Keratinocyte (primary cell): ENCODE data around the gene ASB13. TPM values are rescaled to one million over a fixed set of nuclear protein-coding genes. Genes with fewer than 3 reads are reported as not detected.
A peak's percentile ranks its signal among the peaks of the same experiment; 100 is the strongest.

Source experiments
- DNase-seq: peaks from one replicate; pipeline ENCODE4 v3.0.0-alpha.2; 2011; ENCODE audit warnings: low read depth, missing footprints, low spot score
- FAIRE-seq: peaks from 2 replicates; lab custom pipeline; 2011; peaks lifted over from hg19 to GRCh38; lab: Jason Lieb, UNC
- H2AFZ ChIP-seq: 2 replicates; pipeline ENCODE4 v1.6.0; 2012; ENCODE audit warnings: low read length, control low read depth, inconsistent platforms; ENCODE audit not compliant: control insufficient read depth
- H3K27ac ChIP-seq: 2 replicates; pipeline ENCODE4 v1.5.1; 2011; ENCODE audit warnings: low read length; ENCODE audit not compliant: control insufficient read depth, insufficient read depth
- H3K27me3 ChIP-seq: 3 replicates; pipeline ENCODE4 v1.6.0; 2011; ENCODE audit warnings: low read length; ENCODE audit not compliant: control insufficient read depth, insufficient read depth; ENCODE audit errors: extremely low read depth
- H3K36me3 ChIP-seq, 2 experiments: 2 replicates in 1 of 2; 3 replicates in 1 of 2; pipeline ENCODE4 v1.5.1; 2011; ENCODE audit warnings: low read length in 2 of 2, mild to moderate bottlenecking in 1 of 2; ENCODE audit not compliant: control insufficient read depth in 2 of 2, insufficient read depth in 2 of 2; ENCODE audit errors: extremely low read depth in 1 of 2
- H3K4me1 ChIP-seq: 3 replicates; pipeline ENCODE4 v1.5.1; 2011; ENCODE audit warnings: low read length; ENCODE audit not compliant: control insufficient read depth, insufficient read depth; ENCODE audit errors: extremely low read depth
- H3K4me2 ChIP-seq: 3 replicates; pipeline ENCODE4 v1.6.0; 2011; ENCODE audit warnings: low read depth, low read length; ENCODE audit not compliant: control insufficient read depth, insufficient read depth; ENCODE audit errors: extremely low read depth
- H3K4me3 ChIP-seq, 3 experiments: fragments of 200-600 bp in 1 of 3; sonication (generic) in 1 of 3; 2 replicates in 2 of 3; 3 replicates in 1 of 3; pipeline ENCODE4 v1.5.1; 2011 to 2016; ENCODE audit warnings: low read length in 3 of 3, mild to moderate bottlenecking in 3 of 3, control low read depth in 2 of 3, inconsistent platforms in 1 of 3, low read depth in 1 of 3, mixed read lengths in 1 of 3, mixed run types in 1 of 3, moderate library complexity in 1 of 3; ENCODE audit not compliant: control insufficient read depth in 2 of 3, insufficient read depth in 2 of 3; ENCODE audit errors: extremely low read depth in 1 of 3
- H3K79me2 ChIP-seq: 2 replicates; pipeline ENCODE4 v1.6.0; 2012; ENCODE audit warnings: low read length; ENCODE audit not compliant: control insufficient read depth, insufficient read depth
- H3K9ac ChIP-seq: 3 replicates; pipeline ENCODE4 v1.6.0; 2011; ENCODE audit warnings: low read length; ENCODE audit not compliant: control insufficient read depth, insufficient read depth; ENCODE audit errors: extremely low read depth
- H3K9me1 ChIP-seq: 3 replicates; pipeline ENCODE4 v1.6.0; 2011; ENCODE audit warnings: low read length; ENCODE audit not compliant: control insufficient read depth, insufficient read depth; ENCODE audit errors: extremely low read depth
- H3K9me3 ChIP-seq: 2 replicates; pipeline ENCODE4 v1.5.1; 2012; ENCODE audit warnings: low read depth, low read length; ENCODE audit not compliant: control insufficient read depth
- H4K20me1 ChIP-seq: 3 replicates; pipeline ENCODE4 v1.6.0; 2011; ENCODE audit warnings: low read length; ENCODE audit not compliant: control insufficient read depth, insufficient read depth; ENCODE audit errors: extremely low read depth
- EZH2 ChIP-seq: IDR thresholded peaks from one replicate; pipeline ENCODE4 v1.6.1; 2012; ENCODE audit warnings: inconsistent platforms, mild to moderate bottlenecking, low read length, moderate library complexity
- dilution Hi-C: fragments of 300-500 bp; cut with MboI; formaldehyde crosslinking; loops from one replicate; pipeline ENCODE4 v1.7.0; 2020; ENCODE audit warnings: low sequenced_read_pairs; ENCODE audit not compliant: extremely low pct_ligation_motif_present
- polyA plus RNA-seq, 5 experiments: library from polyadenylated mRNA; depleted of rRNA in 3 of 5; stranded (reverse) in 3 of 5; stranded (forward) in 1 of 5; unstranded in 1 of 5; fragments of >200 nt; gene quantifications; 1 replicate in 1 of 5; 2 replicates in 3 of 5; 3 replicates in 1 of 5; pipeline versions ENCODE4 v1.2.1 to v1.2.3, GENCODE V29; 2011 to 2012; ENCODE audit warnings: missing spikeins in 2 of 5, low read depth in 1 of 5, low replicate concordance in 1 of 5
- TF ChIP-seq, protein P1 (sequence below), 3 experiments: IDR thresholded peaks in 1 of 3; conservative IDR thresholded peaks in 1 of 3; optimal IDR thresholded peaks in 1 of 3; 2 replicates in 2 of 3; 3 replicates in 1 of 3; pipeline versions ENCODE3 to v1.5.1; 2011; ENCODE audit warnings: low read length in 3 of 3, mild to moderate bottlenecking in 3 of 3, moderate library complexity in 2 of 3, control low read depth in 1 of 3, inconsistent platforms in 1 of 3; ENCODE audit not compliant: insufficient read depth in 2 of 3; ENCODE audit errors: extremely low read depth in 1 of 3

ASB13 gene
- polyA plus RNA-seq, 1 donor (not counting 4 experiments of a cell fraction or from before 2014, with no cell fraction given) = 6.4 TPM

DNA sequence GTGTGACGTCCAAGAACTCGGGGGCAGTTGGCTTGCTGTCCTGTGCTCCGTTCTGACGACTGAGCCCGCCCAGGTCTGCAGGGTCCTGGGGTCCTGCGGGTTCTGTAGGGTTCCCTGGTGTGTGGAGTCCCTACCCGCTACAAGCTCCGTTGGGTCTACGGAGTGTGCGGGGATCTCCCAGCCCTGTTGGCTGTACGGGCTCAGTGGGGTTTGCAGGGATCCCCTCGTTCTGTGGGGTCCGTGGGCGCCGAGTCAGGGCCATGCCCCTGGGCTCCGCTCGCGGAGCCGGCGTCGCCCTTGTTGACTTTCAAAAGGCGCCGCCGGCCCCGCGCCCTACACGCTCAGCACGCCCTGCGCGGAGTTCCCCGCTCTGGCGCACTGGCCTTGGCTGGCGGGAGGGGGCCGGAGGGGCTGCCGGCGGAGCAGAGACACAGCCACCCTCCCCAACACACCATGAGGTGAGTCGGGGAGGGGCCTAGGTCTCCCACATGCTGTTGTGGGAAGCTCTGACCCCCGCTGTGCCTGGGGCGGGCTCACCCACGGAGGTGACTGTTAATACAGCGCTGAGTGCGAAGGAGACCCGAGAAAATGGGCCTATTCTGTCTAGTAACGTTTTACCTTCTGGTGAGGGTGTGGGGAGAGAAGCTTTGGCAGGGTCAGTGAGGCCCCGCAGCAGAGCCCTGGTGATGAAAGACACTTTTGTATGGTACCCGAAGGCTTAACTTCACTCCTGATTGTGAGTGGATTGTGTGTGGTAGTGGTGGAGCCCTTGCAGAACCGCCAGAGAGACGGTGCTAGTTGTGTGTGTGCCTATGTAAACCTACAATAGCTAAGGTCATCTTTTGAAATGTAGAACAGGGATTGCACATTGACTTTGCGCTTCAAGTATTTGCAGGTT is 26.3 kb upstream of the ASB13 start:
- dilution Hi-C loops = no loop called here
- peak overlapping the region; percentile 100 for H3K4me2 ChIP-seq

DNA sequence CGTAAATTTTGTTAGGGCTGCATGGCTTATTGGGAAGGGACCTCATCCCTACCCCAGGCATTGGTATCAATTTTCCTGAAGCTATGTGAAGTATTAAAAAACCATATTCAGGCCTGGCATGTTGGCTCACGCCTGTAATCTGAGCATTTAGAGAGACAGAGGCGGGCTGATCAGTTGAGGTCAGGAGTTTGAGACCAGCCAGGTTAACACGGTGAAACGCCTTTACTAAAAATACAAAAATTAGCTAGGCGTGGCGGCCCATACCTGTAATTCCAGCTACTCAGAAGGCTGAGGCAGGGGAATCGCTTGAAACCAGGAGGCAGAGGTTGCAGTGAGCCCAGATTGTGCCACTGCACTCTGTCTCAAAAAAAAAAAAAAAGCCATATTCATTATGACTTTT is 25.4 kb upstream of the ASB13 start:
- FAIRE-seq = peak; percentile 85

More for the DNA sequence above, 26.3 kb upstream of the ASB13 start:
- FAIRE-seq (peak; percentile 20), DNase-seq (no peak)
- H3K9me3 ChIP-seq = no peaks in the 10 kb centered on the region
- no peaks in the 10 kb centered on the region for H3K27me3 ChIP-seq
- peak overlapping the region; percentile 89 for H3K9ac ChIP-seq
- no peaks in the 10 kb centered on the region for H3K9me1 ChIP-seq
- H3K79me2 ChIP-seq = peaks cover 99% of the 10 kb centered on the region
- TF ChIP-seq, protein P1, sequence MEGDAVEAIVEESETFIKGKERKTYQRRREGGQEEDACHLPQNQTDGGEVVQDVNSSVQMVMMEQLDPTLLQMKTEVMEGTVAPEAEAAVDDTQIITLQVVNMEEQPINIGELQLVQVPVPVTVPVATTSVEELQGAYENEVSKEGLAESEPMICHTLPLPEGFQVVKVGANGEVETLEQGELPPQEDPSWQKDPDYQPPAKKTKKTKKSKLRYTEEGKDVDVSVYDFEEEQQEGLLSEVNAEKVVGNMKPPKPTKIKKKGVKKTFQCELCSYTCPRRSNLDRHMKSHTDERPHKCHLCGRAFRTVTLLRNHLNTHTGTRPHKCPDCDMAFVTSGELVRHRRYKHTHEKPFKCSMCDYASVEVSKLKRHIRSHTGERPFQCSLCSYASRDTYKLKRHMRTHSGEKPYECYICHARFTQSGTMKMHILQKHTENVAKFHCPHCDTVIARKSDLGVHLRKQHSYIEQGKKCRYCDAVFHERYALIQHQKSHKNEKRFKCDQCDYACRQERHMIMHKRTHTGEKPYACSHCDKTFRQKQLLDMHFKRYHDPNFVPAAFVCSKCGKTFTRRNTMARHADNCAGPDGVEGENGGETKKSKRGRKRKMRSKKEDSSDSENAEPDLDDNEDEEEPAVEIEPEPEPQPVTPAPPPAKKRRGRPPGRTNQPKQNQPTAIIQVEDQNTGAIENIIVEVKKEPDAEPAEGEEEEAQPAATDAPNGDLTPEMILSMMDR (optimal IDR thresholded peaks at IDR 0.05 in 1 of 3, IDR thresholded peaks at IDR 0.05 in 1 of 3, conservative IDR thresholded peaks at IDR 0.05 in 1 of 3; ENCODE audit: extremely low read depth in 1 of 3, insufficient read depth in 2 of 3, low read length in 3 of 3) = no peak
- TF ChIP-seq EZH2 = no peak
- peak overlapping the region; percentile 83 for H2AFZ ChIP-seq
- H3K4me1 ChIP-seq = peaks cover 21% of the 10 kb centered on the region
- peaks cover 4% of the 10 kb centered on the region for H4K20me1 ChIP-seq
- H3K4me3 ChIP-seq = peak overlapping the region; percentile 39 to 90 (median 79)
- peak overlapping the region; percentile 86 for H3K27ac ChIP-seq
- H3K36me3 ChIP-seq = peaks cover 0 to 2% of the 10 kb centered on the region in 2 experiments

More for the DNA sequence above, 25.4 kb upstream of the ASB13 start:
- Histone ChIP-seq H3K4me2 (peak overlapping the region; percentile 100), H3K9me3 (no peaks in the 10 kb centered on the region), H3K27ac (peak overlapping the region; percentile 86), H3K27me3 (no peaks in the 10 kb centered on the region), H3K36me3 (peaks cover 0 to 2% of the 10 kb centered on the region in 2 experiments), H3K4me3 (peak overlapping the region in 2 of 3 experiments; percentile 79 to 90), H3K79me2 (peaks cover 99% of the 10 kb centered on the region), H2AFZ (no peak overlapping the region), H4K20me1 (peaks cover 4% of the 10 kb centered on the region), H3K9me1 (peaks cover 3% of the 10 kb centered on the region), H3K9ac (peak overlapping the region; percentile 89), H3K4me1 (peaks cover 21% of the 10 kb centered on the region)
- TF ChIP-seq, protein P1 (optimal IDR thresholded peaks at IDR 0.05 in 1 of 3, IDR thresholded peaks at IDR 0.05 in 1 of 3, conservative IDR thresholded peaks at IDR 0.05 in 1 of 3; ENCODE audit: extremely low read depth in 1 of 3, insufficient read depth in 2 of 3, low read length in 3 of 3) = no peak
- dilution Hi-C loops = no loop called here
- no peak for DNase-seq
